HG03097 (cell line): ENCODE data around the gene CCDC57.

ENCODE experiments used
- ATAC-seq: cut with Tn5 transposase; IDR thresholded peaks from one replicate; pipeline ENCODE4 v1.9.1; 2021; ENCODE audit not compliant: unreplicated experiment, low FRiP score

CCDC57 gene

DNA sequence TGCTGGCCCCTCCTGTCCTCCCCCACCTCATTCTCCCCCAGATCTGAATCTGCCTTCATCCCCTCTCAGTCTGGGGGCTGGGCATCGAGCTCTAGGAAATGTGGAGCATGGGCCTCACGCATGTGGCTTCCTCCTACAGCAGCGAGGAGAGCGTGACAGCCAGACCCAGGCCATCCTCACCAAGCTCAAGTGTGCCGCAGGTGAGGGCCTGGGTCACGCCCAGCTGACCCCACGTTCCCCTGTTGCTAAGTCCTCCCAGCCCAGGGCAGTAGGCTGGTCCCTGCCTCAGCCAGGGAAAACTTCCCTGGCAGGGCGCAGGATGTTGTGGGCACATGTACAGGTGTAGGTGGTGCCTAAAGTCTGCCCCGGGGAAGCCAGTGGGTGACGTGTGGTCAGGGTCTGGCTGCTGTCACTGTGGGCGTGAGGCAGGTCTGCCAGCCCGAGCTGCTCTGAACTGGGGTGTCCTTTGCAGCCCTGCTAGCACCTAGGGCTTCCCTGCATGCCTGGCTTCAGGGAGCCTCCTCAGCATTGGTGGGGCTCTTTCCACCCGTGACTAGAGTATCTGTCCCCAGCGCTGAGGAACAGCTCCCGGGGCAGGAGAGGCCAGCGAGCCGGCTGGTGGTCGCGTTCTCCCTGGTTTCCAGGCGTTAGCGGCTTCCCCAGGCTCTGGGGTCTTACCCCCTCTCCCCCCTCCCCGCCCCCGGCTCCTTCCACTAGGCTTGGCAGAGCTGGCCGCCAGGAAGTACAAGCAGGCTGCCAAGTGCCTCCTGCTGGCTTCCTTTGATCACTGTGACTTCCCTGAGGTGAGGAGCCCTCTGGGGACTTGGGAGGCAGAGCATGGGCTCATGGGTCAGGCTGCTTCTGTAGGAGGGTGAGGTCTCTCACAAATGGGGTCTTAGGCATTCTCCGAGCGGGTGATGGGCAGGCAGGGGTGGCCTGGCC, 157.3 kb downstream of the CCDC57 start:
- ATAC-seq: no peak

DNA sequence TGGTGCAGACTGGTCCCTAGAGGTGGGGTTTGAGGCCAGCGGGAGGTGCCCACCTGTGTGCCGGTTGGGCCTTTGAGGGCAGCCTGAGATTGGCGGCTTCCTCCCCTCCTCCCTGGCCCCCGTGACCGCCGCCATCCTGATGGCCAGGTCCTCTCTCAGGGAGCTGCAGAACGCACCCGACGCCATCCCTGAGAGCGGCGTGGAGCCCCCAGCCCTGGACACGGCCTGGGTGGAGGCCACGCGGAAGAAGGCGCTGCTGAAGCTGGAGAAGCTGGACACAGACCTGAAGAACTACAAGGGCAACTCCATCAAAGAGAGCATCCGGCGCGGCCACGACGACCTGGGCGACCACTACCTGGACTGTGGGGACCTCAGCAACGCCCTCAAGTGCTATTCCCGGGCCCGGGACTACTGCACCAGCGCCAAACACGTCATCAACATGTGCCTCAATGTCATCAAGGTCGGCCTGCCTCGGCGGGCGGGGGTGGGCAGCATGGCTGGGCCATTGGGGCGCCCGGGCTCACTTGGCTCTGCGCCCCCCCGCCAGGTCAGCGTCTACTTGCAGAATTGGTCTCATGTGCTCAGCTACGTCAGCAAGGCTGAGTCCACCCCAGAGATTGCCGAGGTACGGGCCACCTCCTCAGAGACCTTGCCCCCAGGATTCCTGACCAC, 158.2 kb downstream of the CCDC57 start:
- no peak for ATAC-seq

DNA sequence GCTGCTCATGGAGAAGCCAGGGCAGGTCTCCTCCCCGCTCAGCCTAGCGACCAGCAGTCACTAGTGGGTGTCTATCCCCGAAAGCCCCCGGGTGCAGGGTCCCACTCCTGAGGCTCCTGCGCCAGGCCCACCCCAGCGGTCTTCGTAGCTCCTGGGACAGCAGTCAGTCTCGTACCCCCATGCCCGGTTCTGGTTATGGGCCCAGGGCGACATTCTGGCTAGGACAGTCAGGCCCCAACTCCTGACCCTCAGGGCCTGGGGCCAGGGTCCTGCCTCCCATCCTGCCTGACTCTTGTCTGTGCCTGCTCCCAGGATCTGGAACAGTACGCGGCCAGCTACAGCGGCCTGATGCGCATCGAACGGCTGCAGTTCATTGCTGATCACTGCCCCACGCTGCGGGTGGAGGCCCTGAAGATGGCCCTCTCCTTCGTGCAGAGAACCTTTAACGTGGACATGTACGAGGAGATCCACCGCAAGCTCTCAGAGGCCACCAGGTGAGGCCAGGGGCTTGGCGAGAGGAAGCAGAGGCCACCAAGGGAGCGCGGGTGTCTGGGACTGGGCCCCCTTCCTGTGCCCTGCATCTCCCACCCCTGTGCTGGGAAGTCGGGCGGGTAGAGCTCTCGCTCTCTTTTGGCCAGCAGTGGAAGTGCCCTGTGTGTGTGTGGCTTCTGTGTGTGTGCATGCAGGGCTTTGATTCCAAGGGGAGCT, 158.9 kb downstream of the CCDC57 start:
- ATAC-seq: no peak

DNA sequence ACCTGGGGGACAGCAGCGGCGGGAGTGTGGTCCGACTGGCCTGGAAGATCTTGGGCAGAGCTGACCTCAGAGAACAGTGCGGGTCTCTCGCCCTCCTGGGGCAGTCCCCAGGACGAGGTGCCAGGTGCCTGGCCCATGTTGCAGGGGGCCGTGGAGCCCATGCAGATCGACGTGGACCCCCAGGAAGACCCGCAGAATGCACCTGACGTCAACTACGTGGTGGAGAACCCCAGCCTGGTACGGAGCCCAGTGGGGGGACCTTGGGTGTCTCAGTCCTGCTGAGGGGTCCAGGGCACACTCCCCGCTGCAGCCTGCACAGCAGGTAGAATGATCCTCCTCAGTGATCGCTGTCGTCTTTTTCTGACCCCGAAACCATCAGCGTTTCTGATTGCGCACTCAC, 159.5 kb downstream of the CCDC57 start:
- no peak for ATAC-seq

DNA sequence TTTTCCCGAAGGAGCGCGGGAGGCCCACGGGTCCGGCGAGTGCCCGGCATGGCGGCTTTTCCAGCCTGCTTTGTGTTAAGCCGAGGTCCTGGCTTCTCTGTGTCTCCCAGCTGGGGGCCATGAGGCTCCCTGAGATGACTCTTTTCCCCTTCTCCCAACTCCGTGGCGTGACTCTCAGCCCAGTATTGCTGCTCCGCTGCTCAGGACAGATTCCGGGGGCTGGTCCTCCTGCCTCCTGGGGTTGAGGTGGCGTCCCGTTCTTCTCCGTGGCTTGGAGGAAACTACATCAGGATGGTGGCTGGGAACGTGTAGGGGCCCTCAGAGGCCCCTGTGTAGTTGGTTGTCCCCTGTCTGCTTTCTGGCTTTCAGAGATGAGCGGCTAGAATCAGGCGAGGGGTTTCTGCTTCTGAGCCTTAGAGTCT, 160.0 kb downstream of the CCDC57 start:
- no peak for ATAC-seq

DNA sequence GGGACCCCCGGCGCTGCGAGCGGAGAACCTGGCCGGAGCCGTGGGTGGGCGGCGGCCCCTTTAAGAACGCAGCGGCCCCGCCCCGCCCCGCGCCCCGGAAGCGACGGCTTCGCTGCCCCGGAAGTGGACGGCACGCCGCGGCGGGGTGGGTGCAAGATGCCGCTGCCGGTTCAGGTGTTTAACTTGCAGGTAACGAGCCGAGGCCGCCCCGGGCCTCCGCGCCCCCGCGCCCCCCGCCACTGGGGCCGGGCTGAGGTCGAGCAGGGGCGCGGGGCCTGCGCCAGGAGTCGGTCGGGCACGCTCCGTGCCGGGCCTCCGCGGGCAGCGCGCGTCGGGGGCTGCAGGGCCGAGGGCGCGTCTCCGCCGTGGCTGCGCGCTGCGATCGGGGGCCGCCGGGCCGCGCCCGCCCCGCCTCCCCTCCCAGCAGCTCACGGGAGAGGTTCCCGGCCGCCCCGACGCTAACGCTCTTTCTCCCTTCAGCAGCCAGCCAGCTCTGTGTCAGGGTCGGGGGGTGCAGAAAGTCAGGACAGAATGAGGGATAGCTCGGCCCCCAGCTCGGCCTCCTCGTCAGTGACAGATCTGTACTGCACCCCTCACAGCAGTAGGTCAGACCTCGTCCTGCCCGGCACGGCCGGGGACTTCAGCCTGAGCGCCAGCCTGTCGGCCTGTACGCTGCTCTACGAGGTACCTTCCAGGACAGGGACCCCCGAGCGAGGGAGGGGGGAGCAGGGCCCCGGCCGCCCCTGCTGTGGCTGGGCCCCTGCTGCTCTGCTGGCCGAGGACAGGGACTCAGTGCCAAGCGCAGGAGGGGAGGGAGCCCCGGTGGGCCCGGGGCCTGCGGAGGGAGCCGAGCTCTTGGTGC, 160.6 kb downstream of the CCDC57 start, which contains the start of the genes GPS1 and RFNG:
Gene GPS1, plus strand, starts transcription at position 123 of the 862 bp plus-strand sequence. Its CDS starts 34 bp downstream, at position 157.
Gene RFNG, minus strand, starts transcription at position 36 of the 862 bp plus-strand sequence. CDS start 45 bp downstream, outside the sequence.
- peak; percentile 62 for ATAC-seq
